Transverse colon (tissue), 4 donors: Measurements from ENCODE around the gene ARHGAP31.

Experiments
- CTCF ChIP-seq, 5 experiments: fragments of 200-600 bp in 3 of 5; fragments of 450-650 bp in 2 of 5; sonication (generic) in 3 of 5; IDR thresholded peaks; 1 replicate in 2 of 5; 2 replicates in 3 of 5; pipeline ENCODE4 v1.5.1; 2016 to 2017; ENCODE audit warnings: antibody characterized with exemption in 5 of 5, inconsistent platforms in 3 of 5, mild to moderate bottlenecking in 2 of 5, moderate library complexity in 1 of 5
- EP300 ChIP-seq: sonication (generic); formaldehyde crosslinking; IDR thresholded peaks from one replicate; pipeline ENCODE4 v1.6.1; 2017; ENCODE audit warnings: antibody characterized with exemption, low read depth
- POLR2AphosphoS5 ChIP-seq, 3 donors: sonication (generic); formaldehyde crosslinking; IDR thresholded peaks; one replicate each; pipeline ENCODE4 v1.6.1; 2016; ENCODE audit warnings: antibody characterized with exemption in 3 of 3

GRCh38 chr3:119362010-119362409, 67.8 kb downstream of the ARHGAP31 start:
- no peak for TF ChIP-seq CTCF (IDR thresholded peaks at IDR 0.05)
- TF ChIP-seq POLR2AphosphoS5 (IDR thresholded peaks at IDR 0.05): no peak
- no peak for TF ChIP-seq EP300
